GM13976 (cell line): ENCODE results near the gene NCS1.

Source experiments
- DNase-seq: peaks from one replicate; pipeline ENCODE4 v3.0.0; 2012; ENCODE audit warnings: low spot score
- CTCF ChIP-seq: IDR thresholded peaks from 2 replicates; pipeline ENCODE4 v1.5.1; 2012; ENCODE audit warnings: borderline replicate concordance, mild to moderate bottlenecking; ENCODE audit not compliant: insufficient read depth; ENCODE audit errors: extremely low read depth, missing control alignments, control extremely low read depth
- in situ Hi-C: fragments of 300-500 bp; cut with MboI; formaldehyde crosslinking; loops from one replicate; pipeline ENCODE4 v1.12.0; 2022; ENCODE audit warnings: low sequenced_read_pairs, mixed read lengths, inconsistent platforms; ENCODE audit not compliant: unreplicated experiment

The NCS1 gene

GRCh38 chr9:130213911-130214761 lies 41.9 kb downstream of the NCS1 start:
- no peak for DNase-seq
- TF ChIP-seq CTCF: no peak

GRCh38 chr9:130214776-130215340 lies 42.7 kb downstream of the NCS1 start:
- no peak for DNase-seq
- in situ Hi-C loops: no loop called here
- TF ChIP-seq CTCF: no peak

More at GRCh38 chr9:130213911-130214761, 41.9 kb downstream of the NCS1 start:
- in situ Hi-C loops: no loop called here

GRCh38 chr9:130215341-130216119 lies 43.3 kb downstream of the NCS1 start:
- TF ChIP-seq CTCF: no peak
- in situ Hi-C loops: no loop called here
- no peak for DNase-seq

GRCh38 chr9:130217838-130218237 lies 45.6 kb downstream of the NCS1 start:
- TF ChIP-seq CTCF: no peak
- no peak for DNase-seq
- in situ Hi-C loops: no loop called here

- no peak for TF ChIP-seq CTCF
- DNase-seq: no peak
- in situ Hi-C loops: no loop called here
Measured at GRCh38 chr9:130219661-130220096, 47.5 kb downstream of the NCS1 start.

- no peak for DNase-seq
- no peak for TF ChIP-seq CTCF
- in situ Hi-C loops: no loop called here
Measured at GRCh38 chr9:130220352-130220751, 48.1 kb downstream of the NCS1 start.
